Measurements from ENCODE around the gene RPUSD1.

RPUSD1 gene

DNA sequence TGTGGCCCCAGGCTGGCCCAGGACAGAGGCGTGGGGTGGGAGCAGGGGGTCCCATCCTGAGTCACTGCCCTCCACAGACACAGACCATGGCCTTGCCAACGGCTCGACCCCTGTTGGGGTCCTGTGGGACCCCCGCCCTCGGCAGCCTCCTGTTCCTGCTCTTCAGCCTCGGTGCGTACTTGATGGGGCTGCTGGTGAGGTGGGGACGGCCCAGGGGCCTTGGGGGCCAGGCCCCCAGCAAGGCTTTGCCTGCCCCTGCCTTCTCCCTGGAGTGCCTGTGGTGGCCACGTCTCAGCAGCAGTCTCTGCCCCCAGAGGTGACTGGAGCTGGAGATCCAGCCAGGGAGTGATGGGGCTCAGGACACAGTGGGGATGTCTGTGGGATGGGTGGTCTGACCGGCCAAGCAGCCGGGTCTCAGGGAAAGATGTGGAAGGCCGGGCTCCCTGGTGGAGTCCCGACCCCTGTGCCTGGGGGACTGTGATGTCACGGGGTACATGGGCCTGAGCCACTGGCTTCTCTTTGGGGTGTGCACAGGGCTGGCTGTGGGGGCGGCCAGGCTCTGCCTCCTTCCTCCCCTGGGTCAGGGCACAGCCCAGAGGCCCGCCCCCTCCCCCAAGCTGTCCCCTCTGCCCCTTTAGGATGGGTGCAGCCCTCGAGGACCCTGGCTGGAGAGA lies 25.4 kb downstream of the RPUSD1 start:
- H3K27me3 ChIP-seq (ENCODE audit: low read length), result no peaks in the 10 kb centered on the region
- H3K9ac ChIP-seq (ENCODE audit: low read length), result no peak overlapping the region
- H3K9me3 ChIP-seq (ENCODE audit: insufficient read depth, low read length), result no peaks in the 10 kb centered on the region
- H3K79me2 ChIP-seq (ENCODE audit: insufficient read depth, low read length), result no peaks in the 10 kb centered on the region
- no peaks in the 10 kb centered on the region for H3K36me3 ChIP-seq (ENCODE audit: low read length)
- no peak overlapping the region for H2AFZ ChIP-seq (ENCODE audit: low read depth, low read length, severe bottlenecking)
- no peaks in the 10 kb centered on the region for H3F3A ChIP-seq (ENCODE audit: insufficient read depth)
- no peaks in the 10 kb centered on the region for H4K20me1 ChIP-seq (ENCODE audit: low read depth, low read length)
- no peak for TF ChIP-seq EZH2phosphoT487 (conservative IDR thresholded peaks at IDR 0.05; ENCODE audit: low read length)
- TF ChIP-seq, protein P1, sequence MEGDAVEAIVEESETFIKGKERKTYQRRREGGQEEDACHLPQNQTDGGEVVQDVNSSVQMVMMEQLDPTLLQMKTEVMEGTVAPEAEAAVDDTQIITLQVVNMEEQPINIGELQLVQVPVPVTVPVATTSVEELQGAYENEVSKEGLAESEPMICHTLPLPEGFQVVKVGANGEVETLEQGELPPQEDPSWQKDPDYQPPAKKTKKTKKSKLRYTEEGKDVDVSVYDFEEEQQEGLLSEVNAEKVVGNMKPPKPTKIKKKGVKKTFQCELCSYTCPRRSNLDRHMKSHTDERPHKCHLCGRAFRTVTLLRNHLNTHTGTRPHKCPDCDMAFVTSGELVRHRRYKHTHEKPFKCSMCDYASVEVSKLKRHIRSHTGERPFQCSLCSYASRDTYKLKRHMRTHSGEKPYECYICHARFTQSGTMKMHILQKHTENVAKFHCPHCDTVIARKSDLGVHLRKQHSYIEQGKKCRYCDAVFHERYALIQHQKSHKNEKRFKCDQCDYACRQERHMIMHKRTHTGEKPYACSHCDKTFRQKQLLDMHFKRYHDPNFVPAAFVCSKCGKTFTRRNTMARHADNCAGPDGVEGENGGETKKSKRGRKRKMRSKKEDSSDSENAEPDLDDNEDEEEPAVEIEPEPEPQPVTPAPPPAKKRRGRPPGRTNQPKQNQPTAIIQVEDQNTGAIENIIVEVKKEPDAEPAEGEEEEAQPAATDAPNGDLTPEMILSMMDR (IDR thresholded peaks at IDR 0.05; ENCODE audit: insufficient read depth, low read length, poor library complexity, severe bottlenecking), result no peak
- H3K27ac ChIP-seq (ENCODE audit: low read depth, low read length), result no peak overlapping the region
- no peak overlapping the region for H3K4me3 ChIP-seq (ENCODE audit: insufficient read depth, low read length, poor library complexity, severe bottlenecking)
- no peaks in the 10 kb centered on the region for H3K9me2 ChIP-seq (replicated peaks; ENCODE audit: insufficient read depth, low read length)
- no peak overlapping the region for H3K4me2 ChIP-seq (ENCODE audit: low read depth, low read length, poor library complexity, severe bottlenecking)

DNA sequence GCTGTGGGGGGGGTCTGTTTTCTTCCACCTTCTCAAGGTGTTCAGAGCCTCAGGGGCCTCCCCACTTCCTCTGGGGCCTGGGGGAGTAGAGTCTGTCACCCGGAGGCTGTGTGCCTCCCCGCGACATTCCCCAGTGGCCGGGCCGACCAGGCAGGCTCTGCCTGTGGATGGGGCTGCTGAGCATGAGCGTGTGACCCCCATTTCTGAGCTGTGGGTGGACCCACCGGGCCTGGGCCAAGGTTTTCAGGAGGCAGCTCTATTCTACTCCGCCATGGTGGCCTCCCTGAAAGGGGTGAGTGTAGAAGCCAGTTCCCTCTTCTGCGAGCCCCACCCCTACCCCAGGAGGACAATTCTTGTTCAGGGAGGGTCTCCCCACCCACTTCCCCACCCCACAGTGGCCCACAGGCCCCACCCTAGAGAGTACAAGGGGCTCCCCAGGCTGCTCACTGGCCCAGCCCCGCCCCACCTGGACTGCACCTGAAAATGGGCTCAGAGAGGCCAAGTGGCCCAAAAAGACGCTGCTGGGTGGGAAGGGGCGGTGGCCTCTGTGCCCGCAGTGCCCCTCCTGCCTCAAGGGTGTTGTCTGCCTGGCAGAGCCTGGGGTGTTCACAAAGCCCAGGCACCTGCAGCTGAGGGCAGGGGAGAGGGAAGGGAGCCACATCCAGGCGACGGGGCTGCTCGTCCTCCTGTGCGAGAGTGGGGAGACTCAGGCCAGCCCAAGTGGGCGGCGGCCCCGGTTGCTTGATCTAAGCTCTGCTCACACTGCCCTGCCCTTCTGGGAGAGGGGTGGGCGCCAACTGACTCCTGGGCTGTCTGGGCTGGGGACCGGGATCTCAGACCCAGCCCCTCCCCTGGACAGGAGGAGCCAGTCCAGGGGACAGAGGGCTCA lies 26.3 kb downstream of the RPUSD1 start:
- Histone ChIP-seq H3K27ac (ENCODE audit: low read depth, low read length) (no peak overlapping the region), H3K9me2 (replicated peaks; ENCODE audit: insufficient read depth, low read length) (no peaks in the 10 kb centered on the region), H3F3A (ENCODE audit: insufficient read depth) (no peaks in the 10 kb centered on the region), H3K27me3 (ENCODE audit: low read length) (no peaks in the 10 kb centered on the region), H3K4me2 (ENCODE audit: low read depth, low read length, poor library complexity, severe bottlenecking) (no peak overlapping the region), H3K79me2 (ENCODE audit: insufficient read depth, low read length) (no peaks in the 10 kb centered on the region), H3K9me3 (ENCODE audit: insufficient read depth, low read length) (no peaks in the 10 kb centered on the region), H3K9ac (ENCODE audit: low read length) (no peak overlapping the region), H3K36me3 (ENCODE audit: low read length) (no peaks in the 10 kb centered on the region), H4K20me1 (ENCODE audit: low read depth, low read length) (no peaks in the 10 kb centered on the region), H2AFZ (ENCODE audit: low read depth, low read length, severe bottlenecking) (no peak overlapping the region), H3K4me3 (ENCODE audit: insufficient read depth, low read length, poor library complexity, severe bottlenecking) (no peak overlapping the region)
- no peak for TF ChIP-seq EZH2phosphoT487 (conservative IDR thresholded peaks at IDR 0.05; ENCODE audit: low read length)
- TF ChIP-seq, protein P1 (IDR thresholded peaks at IDR 0.05; ENCODE audit: insufficient read depth, low read length, poor library complexity, severe bottlenecking), result no peak

DNA sequence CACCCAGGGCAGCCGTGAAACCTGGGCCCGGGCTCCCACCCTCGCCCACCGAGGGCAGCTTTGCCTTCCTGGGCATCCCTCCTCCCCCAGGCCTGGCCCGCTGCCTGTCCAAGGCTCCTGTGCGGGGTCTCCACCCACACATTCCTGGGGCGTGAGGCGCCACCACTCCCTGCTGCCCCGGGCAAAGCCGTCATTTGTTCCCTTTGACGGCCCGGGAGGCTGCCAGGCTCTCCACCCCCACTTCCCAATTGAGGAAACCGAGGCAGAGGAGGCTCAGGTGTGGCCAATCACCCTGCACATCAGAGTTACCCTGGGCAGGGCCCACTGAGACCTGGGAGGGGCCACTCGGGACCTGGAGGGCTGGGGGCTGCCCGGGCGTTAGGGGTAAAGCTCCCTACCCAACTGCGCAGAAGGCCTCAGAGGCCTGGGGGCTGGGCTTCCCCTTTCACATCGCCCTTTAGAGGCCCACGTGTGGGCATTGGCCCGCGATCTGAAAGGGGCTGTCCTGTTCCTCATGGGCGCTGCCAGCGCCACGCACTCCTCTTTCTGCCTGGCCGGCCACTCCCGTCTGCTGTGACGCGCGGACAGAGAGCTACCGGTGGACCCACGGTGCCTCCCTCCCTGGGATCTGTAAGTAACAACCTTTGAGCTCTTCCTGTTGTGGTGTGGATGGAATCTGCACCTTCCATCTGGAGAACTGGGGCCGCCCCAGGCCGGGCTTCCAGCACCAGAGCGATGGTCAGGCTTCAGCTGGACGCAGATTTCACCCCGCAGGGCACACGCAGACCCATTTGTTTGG lies 27.4 kb downstream of the RPUSD1 start, which contains the start of gene MSLN:
Gene MSLN (plus strand): TSS at position 190 of the 799 bp plus-strand sequence. CDS start 1,947 bp downstream, outside the sequence.
- Histone ChIP-seq H3K9ac (ENCODE audit: low read length) (no peak within 1 kb of the TSS), H2AFZ (ENCODE audit: low read depth, low read length, severe bottlenecking) (no peak within 1 kb of the TSS), H3K36me3 (ENCODE audit: low read length) (no peaks in the 10 kb centered on the region), H3K27me3 (ENCODE audit: low read length) (no peaks in the 10 kb centered on the region), H3K79me2 (ENCODE audit: insufficient read depth, low read length) (no peaks in the 10 kb centered on the region), H3K9me3 (ENCODE audit: insufficient read depth, low read length) (no peaks in the 10 kb centered on the region), H3K4me2 (ENCODE audit: low read depth, low read length, poor library complexity, severe bottlenecking) (no peak within 1 kb of the TSS), H4K20me1 (ENCODE audit: low read depth, low read length) (no peaks in the 10 kb centered on the region), H3K9me2 (replicated peaks; ENCODE audit: insufficient read depth, low read length) (no peaks in the 10 kb centered on the region), H3F3A (ENCODE audit: insufficient read depth) (no peaks in the 10 kb centered on the region), H3K27ac (ENCODE audit: low read depth, low read length) (no peak within 1 kb of the TSS), H3K4me3 (ENCODE audit: insufficient read depth, low read length, poor library complexity, severe bottlenecking) (no peak within 1 kb of the TSS)
- TF ChIP-seq EZH2phosphoT487 (conservative IDR thresholded peaks at IDR 0.05; ENCODE audit: low read length), result no peak
- TF ChIP-seq, protein P1 (IDR thresholded peaks at IDR 0.05; ENCODE audit: insufficient read depth, low read length, poor library complexity, severe bottlenecking), result no peak
